ENCODE measurements around the gene NUCKS1.

Gene NUCKS1

GRCh38 chr1:205669341-205670149, 80.4 kb downstream of the NUCKS1 start:
- Histone ChIP-seq H3K27me3 (ENCODE audit: control insufficient read depth, insufficient read depth, low read length) (no peaks in the 10 kb centered on the region), H3K9me3 (ENCODE audit: control insufficient read depth, insufficient read depth, low read length) (no peaks in the 10 kb centered on the region), H3K36me3 (ENCODE audit: control insufficient read depth, insufficient read depth, low read length) (no peaks in the 10 kb centered on the region), H3K4me3 (ENCODE audit: low read length) (no peak overlapping the region), H3K4me1 (ENCODE audit: control insufficient read depth, insufficient read depth, low read length) (peaks cover 29% of the 10 kb centered on the region), H3K27ac (ENCODE audit: low read length) (no peak overlapping the region)
- no peak for DNase-seq (ENCODE audit: low read depth, low spot score)
- WGBS (ENCODE audit: insufficient coverage, insufficient read length), result no CpG with 5 or more reads among the region's 20 CpGs

DNA sequence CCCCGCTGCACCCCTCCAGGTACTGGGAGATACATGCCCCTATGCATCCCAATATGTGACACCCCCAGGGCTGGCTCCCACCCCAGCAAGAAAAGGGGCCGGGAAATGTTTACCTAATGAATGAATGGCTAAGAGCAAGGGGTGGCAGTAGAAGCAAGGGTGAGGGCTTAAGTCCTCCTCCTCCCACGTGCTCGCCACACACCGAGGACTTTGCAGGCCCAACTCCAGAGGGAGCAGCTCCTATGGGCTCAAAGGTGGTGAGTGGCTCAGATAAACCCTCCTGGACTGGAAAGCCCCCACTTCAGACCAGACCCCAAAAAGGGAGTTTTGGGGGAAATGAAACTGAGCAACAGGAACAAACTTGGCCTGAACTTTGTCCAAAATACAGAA, 81.0 kb downstream of the NUCKS1 start:
- no CpG with 5 or more reads among the region's 5 CpGs for WGBS (ENCODE audit: insufficient coverage, insufficient read length)
- no peaks in the 10 kb centered on the region for H3K9me3 ChIP-seq (ENCODE audit: control insufficient read depth, insufficient read depth, low read length)
- no peaks in the 10 kb centered on the region for H3K27me3 ChIP-seq (ENCODE audit: control insufficient read depth, insufficient read depth, low read length)
- H3K36me3 ChIP-seq (ENCODE audit: control insufficient read depth, insufficient read depth, low read length), result no peaks in the 10 kb centered on the region
- DNase-seq (ENCODE audit: low read depth, low spot score), result no peak
- H3K27ac ChIP-seq (ENCODE audit: low read length), result no peak overlapping the region
- peaks cover 29% of the 10 kb centered on the region for H3K4me1 ChIP-seq (ENCODE audit: control insufficient read depth, insufficient read depth, low read length)
- H3K4me3 ChIP-seq (ENCODE audit: low read length), result no peak overlapping the region

DNA sequence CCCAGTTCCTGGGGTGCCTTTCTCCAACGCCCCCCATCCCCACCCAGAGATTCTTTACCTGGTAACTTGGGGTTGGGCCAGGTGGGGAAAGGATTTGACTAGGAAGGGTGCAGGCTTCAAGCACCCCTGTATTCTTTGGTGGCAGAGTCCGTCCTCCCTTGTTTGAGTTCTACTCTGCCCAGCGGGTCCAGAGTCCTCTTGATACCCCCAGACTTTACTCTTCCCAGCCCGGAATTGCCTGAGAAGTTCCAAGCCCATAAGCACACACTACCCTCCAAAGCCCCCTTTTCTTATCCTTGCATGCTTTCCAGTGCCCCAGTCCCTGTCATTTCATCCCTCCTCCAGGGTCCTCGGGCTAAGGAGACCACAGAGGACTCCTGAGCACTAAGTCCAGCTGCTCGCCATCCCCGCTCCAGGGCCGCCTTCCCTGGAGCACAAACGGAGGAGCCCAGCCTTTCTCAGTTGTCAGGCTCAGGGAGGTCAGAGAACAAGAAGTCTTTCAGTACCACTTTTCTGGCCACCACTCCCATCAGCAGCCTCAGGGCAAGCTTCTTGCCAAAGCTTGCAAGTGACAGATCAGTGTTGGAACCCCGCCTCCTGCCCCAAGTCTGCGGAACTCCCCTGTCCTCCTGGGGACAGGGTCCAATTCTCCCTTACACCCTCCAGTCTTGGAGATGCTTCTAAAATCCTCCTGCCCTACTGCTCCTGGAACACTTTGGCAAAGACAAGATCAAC, 81.9 kb downstream of the NUCKS1 start:
- Histone ChIP-seq H3K27ac (ENCODE audit: low read length) (no peak overlapping the region), H3K4me3 (ENCODE audit: low read length) (no peak overlapping the region)

DNA sequence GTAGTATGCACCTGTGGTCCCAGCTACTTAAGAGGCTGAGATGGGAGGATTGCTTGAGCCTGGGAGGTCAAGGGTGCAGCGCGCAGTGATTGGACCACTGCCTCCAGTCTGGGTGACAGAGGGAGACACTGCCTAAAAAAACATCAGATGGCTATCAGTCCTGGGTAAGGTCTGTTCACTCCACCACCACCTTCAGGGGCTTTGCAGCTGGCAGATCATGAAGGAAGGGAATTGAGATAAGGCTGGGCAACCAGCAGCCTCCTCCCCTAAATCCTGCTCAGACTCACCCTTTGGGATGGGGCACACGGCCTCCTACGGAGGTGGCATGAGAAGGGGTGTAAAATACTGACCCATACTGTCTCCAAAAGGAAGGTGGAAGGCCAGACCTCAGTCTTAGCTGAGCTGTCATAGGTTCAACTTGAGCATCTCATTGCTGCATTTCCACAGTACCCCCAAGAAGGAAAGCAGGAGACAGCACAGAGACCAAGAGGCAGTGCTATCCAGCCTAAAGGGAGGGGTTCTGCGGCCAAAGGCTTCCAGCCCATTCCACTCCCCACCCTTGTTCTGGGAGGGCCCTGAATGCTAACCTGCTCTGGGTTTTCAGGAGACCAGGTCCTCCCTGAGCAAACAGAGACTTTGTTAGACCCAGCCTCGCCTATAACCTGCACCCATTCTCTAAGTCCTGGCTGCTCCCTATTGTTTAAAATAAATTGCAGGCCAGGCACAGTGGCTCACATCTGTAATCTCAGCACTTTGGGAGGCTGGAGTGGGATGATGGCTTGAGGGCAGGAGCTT, 83.4 kb downstream of the NUCKS1 start:
- DNase-seq (ENCODE audit: low read depth, low spot score), result no peak
- no CpG with 5 or more reads among the region's 6 CpGs for WGBS (ENCODE audit: insufficient coverage, insufficient read length)
- H3K27me3 ChIP-seq (ENCODE audit: control insufficient read depth, insufficient read depth, low read length), result no peaks in the 10 kb centered on the region
- H3K9me3 ChIP-seq (ENCODE audit: control insufficient read depth, insufficient read depth, low read length), result no peaks in the 10 kb centered on the region
- H3K4me3 ChIP-seq (ENCODE audit: low read length), result no peak overlapping the region
- peaks cover 3% of the 10 kb centered on the region for H3K36me3 ChIP-seq (ENCODE audit: control insufficient read depth, insufficient read depth, low read length)
- H3K27ac ChIP-seq (ENCODE audit: low read length), result no peak overlapping the region
- peaks cover 23% of the 10 kb centered on the region for H3K4me1 ChIP-seq (ENCODE audit: control insufficient read depth, insufficient read depth, low read length)

More for the DNA sequence above, 81.9 kb downstream of the NUCKS1 start:
- Histone ChIP-seq H3K27me3 (ENCODE audit: control insufficient read depth, insufficient read depth, low read length) (no peaks in the 10 kb centered on the region), H3K9me3 (ENCODE audit: control insufficient read depth, insufficient read depth, low read length) (no peaks in the 10 kb centered on the region), H3K4me1 (ENCODE audit: control insufficient read depth, insufficient read depth, low read length) (peaks cover 26% of the 10 kb centered on the region), H3K36me3 (ENCODE audit: control insufficient read depth, insufficient read depth, low read length) (no peaks in the 10 kb centered on the region; the same call in 1 of the 2 replicates)
- no peak for DNase-seq (ENCODE audit: low read depth, low spot score)
- WGBS (ENCODE audit: insufficient coverage, insufficient read length), result no CpG with 5 or more reads among the region's 11 CpGs

GRCh38 chr1:205665201-205666045, 84.6 kb downstream of the NUCKS1 start:
- no peak overlapping the region for H3K4me3 ChIP-seq (ENCODE audit: low read length)
- H3K27ac ChIP-seq (ENCODE audit: low read length), result no peak overlapping the region
- WGBS (ENCODE audit: insufficient coverage, insufficient read length), result no CpG with 5 or more reads among the region's 9 CpGs
- peaks cover 3% of the 10 kb centered on the region for H3K36me3 ChIP-seq (ENCODE audit: control insufficient read depth, insufficient read depth, low read length)
- no peaks in the 10 kb centered on the region for H3K27me3 ChIP-seq (ENCODE audit: control insufficient read depth, insufficient read depth, low read length)
- DNase-seq (ENCODE audit: low read depth, low spot score), result no peak
- H3K4me1 ChIP-seq (ENCODE audit: control insufficient read depth, insufficient read depth, low read length), result peaks cover 17% of the 10 kb centered on the region
- H3K9me3 ChIP-seq (ENCODE audit: control insufficient read depth, insufficient read depth, low read length), result no peaks in the 10 kb centered on the region

DNA sequence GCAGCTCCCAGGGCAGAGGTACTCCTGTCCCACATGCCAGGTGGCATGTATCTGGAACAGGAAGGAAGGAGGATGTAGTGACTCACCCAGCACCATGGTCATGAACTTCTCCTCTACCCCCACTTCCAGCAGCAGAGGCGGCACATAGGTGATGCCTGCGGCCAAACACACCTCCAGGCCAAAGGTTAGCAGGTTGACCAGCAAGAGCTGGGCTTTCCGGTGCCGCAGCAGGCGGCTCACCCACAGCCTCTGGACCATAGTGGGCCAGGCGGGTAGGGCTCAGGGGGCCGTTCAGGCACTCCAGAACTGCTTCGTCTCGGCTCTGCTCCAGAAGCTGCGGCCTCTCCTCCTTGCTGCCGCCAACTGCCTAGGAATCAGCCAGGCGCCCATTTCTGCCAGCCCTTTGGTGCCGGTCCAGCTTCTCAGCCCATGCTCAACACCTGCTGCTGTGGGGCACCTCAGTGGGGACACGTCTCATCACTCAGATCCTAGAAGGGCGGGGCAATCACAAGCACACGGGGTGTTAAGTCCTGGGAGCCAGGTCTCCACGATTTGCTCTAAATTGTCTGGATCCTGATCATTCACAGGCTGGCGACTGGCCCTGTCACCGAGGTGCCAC, 85.5 kb downstream of the NUCKS1 start:
- no peak overlapping the region for H3K27ac ChIP-seq (ENCODE audit: low read length)
- DNase-seq (ENCODE audit: low read depth, low spot score), result no peak
- WGBS (ENCODE audit: insufficient coverage, insufficient read length), result no CpG with 5 or more reads among the region's 19 CpGs

DNA sequence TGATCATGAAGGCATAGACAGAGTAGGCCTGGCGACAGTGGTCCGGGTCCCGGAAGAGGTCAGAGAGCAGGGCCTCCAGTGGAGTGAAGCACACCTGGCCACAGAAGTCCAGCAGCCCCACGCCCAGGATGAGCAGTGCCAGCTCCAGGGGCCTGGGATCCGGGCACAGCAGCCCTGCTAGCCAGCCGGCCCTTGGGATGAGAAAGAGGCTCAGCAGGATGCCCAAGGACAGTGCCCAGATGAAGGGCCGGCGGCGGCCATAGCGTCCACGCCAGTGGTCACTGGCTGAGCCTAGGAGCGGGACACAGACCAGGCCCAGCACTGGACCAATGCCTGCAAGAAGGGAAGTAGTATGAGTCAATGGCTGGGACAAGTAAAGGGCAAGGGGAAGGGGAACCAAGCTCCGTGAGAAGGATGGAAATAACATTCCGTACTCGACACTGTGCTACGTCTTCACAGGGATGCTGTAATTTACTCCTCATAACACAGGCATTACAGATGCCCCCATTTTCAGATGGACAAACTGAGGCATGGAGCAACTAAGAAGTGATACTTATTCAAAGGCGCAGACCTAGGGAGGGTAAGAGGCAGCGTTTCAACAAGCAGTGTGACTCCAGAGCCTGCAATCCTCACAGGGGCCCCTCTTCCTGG, 86.6 kb downstream of the NUCKS1 start:
- Histone ChIP-seq H3K4me1 (ENCODE audit: control insufficient read depth, insufficient read depth, low read length) (peaks cover 6% of the 10 kb centered on the region; the same call in 1 of the 2 replicates), H3K9me3 (ENCODE audit: control insufficient read depth, insufficient read depth, low read length) (no peaks in the 10 kb centered on the region), H3K27me3 (ENCODE audit: control insufficient read depth, insufficient read depth, low read length) (no peaks in the 10 kb centered on the region), H3K36me3 (ENCODE audit: control insufficient read depth, insufficient read depth, low read length) (peaks cover 3% of the 10 kb centered on the region), H3K4me3 (ENCODE audit: low read length) (no peak overlapping the region), H3K27ac (ENCODE audit: low read length) (no peak overlapping the region)
- DNase-seq (ENCODE audit: low read depth, low spot score), result no peak
- no CpG with 5 or more reads among the region's 18 CpGs for WGBS (ENCODE audit: insufficient coverage, insufficient read length)

More for the DNA sequence above, 85.5 kb downstream of the NUCKS1 start:
- Histone ChIP-seq H3K36me3 (ENCODE audit: control insufficient read depth, insufficient read depth, low read length) (peaks cover 3% of the 10 kb centered on the region), H3K9me3 (ENCODE audit: control insufficient read depth, insufficient read depth, low read length) (no peaks in the 10 kb centered on the region), H3K27me3 (ENCODE audit: control insufficient read depth, insufficient read depth, low read length) (no peaks in the 10 kb centered on the region), H3K4me3 (ENCODE audit: low read length) (no peak overlapping the region), H3K4me1 (ENCODE audit: control insufficient read depth, insufficient read depth, low read length) (peaks cover 11% of the 10 kb centered on the region)

All from iPS DF 6.9 (cell line).